H9 (cell line): ENCODE results near the gene ECE2. TPM values are rescaled to one million over a fixed set of nuclear protein-coding genes. Genes with fewer than 3 reads are reported as not detected.

Experiments
- DNase-seq: peaks from one replicate; pipeline ENCODE4 v3.0.0-alpha.2; 2017
- H2AFZ ChIP-seq: one replicate; pipeline ENCODE4 v1.6.1; 2013; ENCODE audit warnings: mild to moderate bottlenecking, low read length, control low read depth, moderate library complexity
- H2AK5ac ChIP-seq: 2 replicates; pipeline ENCODE4 v1.6.1; 2013; ENCODE audit warnings: low read length, control low read depth, mixed read lengths; ENCODE audit not compliant: insufficient read length
- H2BK120ac ChIP-seq: one replicate; pipeline ENCODE4 v1.6.1; 2013; ENCODE audit warnings: low read depth, mild to moderate bottlenecking, low read length, control low read depth, inconsistent platforms; ENCODE audit not compliant: poor library complexity, severe bottlenecking
- H2BK12ac ChIP-seq: 2 replicates; pipeline ENCODE4 v1.6.1; 2013; ENCODE audit warnings: low read length, control low read depth, mixed read lengths, low read depth; ENCODE audit not compliant: insufficient read length
- H2BK15ac ChIP-seq: 2 replicates; pipeline ENCODE4 v1.6.1; 2013; ENCODE audit warnings: low read depth, low read length, control low read depth
- H2BK20ac ChIP-seq: one replicate; pipeline ENCODE4 v1.6.1; 2013; ENCODE audit warnings: low read depth, mild to moderate bottlenecking, low read length, control low read depth, inconsistent platforms; ENCODE audit not compliant: poor library complexity, severe bottlenecking
- H2BK5ac ChIP-seq: 2 replicates; pipeline ENCODE4 v1.6.1; 2013; ENCODE audit warnings: low read length, control low read depth, mixed read lengths; ENCODE audit not compliant: insufficient read length
- H3K14ac ChIP-seq: 2 replicates; pipeline ENCODE4 v1.6.1; 2013; ENCODE audit warnings: low read length, control low read depth; ENCODE audit not compliant: insufficient read depth
- H3K18ac ChIP-seq: 2 replicates; pipeline ENCODE4 v1.6.1; 2013; ENCODE audit warnings: low read depth, mild to moderate bottlenecking, mixed read lengths, low read length, control low read depth; ENCODE audit not compliant: insufficient read length
- H3K23ac ChIP-seq: 2 replicates; pipeline ENCODE4 v1.6.1; 2013; ENCODE audit warnings: low read length, control low read depth, mixed read lengths, low read depth; ENCODE audit not compliant: insufficient read length
- H3K23me2 ChIP-seq: 2 replicates; pipeline ENCODE4 v1.6.1; 2013; ENCODE audit warnings: low read depth, mild to moderate bottlenecking, mixed read lengths, low read length, control low read depth; ENCODE audit not compliant: insufficient read length, poor library complexity, severe bottlenecking
- H3K27ac ChIP-seq: 2 replicates; pipeline ENCODE4 v1.5.1; 2013; ENCODE audit warnings: low read length, control low read depth, mixed read lengths, low read depth; ENCODE audit not compliant: insufficient read length
- H3K27me3 ChIP-seq: 2 replicates; pipeline ENCODE4 v1.6.1; 2013; ENCODE audit warnings: low read length, control low read depth, inconsistent platforms; ENCODE audit not compliant: insufficient read depth
- H3K4ac ChIP-seq: 2 replicates; pipeline ENCODE4 v1.6.1; 2013; ENCODE audit warnings: low read depth, mild to moderate bottlenecking, control low read depth, inconsistent platforms, low read length, moderate library complexity
- H3K4me1 ChIP-seq: 2 replicates; pipeline ENCODE4 v1.6.1; 2013; ENCODE audit warnings: low read length, control low read depth, inconsistent platforms; ENCODE audit not compliant: insufficient read depth
- H3K4me2 ChIP-seq: 2 replicates; pipeline ENCODE4 v1.6.1; 2013; ENCODE audit warnings: low read length, control low read depth, mixed read lengths; ENCODE audit not compliant: insufficient read length, insufficient read depth
- H3K56ac ChIP-seq: 2 replicates; pipeline ENCODE4 v1.6.1; 2013; ENCODE audit warnings: low read depth, mild to moderate bottlenecking, mixed read lengths, low read length, control low read depth; ENCODE audit not compliant: insufficient read length
- H3K79me1 ChIP-seq: 2 replicates; pipeline ENCODE4 v1.6.1; 2013; ENCODE audit warnings: low read depth, mild to moderate bottlenecking, moderate library complexity, low read length, control low read depth, inconsistent platforms; ENCODE audit not compliant: insufficient read depth, poor library complexity, severe bottlenecking
- H3K79me2 ChIP-seq: 2 replicates; pipeline ENCODE4 v1.6.1; 2013; ENCODE audit warnings: low read length, control low read depth, inconsistent platforms; ENCODE audit not compliant: insufficient read depth
- H3K9ac ChIP-seq: 2 replicates; pipeline ENCODE4 v1.6.1; 2013; ENCODE audit warnings: low read length, control low read depth, mixed read lengths; ENCODE audit not compliant: insufficient read length; ENCODE audit errors: extremely low read depth
- H3K9me3 ChIP-seq: one replicate; pipeline ENCODE4 v1.6.1; 2013; ENCODE audit warnings: low read depth, low read length, inconsistent platforms; ENCODE audit not compliant: control insufficient read depth
- H3T11ph ChIP-seq: one replicate; pipeline ENCODE4 v1.6.1; 2013; ENCODE audit warnings: mild to moderate bottlenecking, low read length, control low read depth, inconsistent platforms
- H4K20me1 ChIP-seq: one replicate; pipeline ENCODE4 v1.6.1; 2013; ENCODE audit not compliant: control insufficient read depth, insufficient read length, insufficient read depth
- H4K5ac ChIP-seq: 2 replicates; pipeline ENCODE4 v1.6.1; 2013; ENCODE audit warnings: low read depth, mild to moderate bottlenecking, mixed read lengths, low read length, control low read depth; ENCODE audit not compliant: insufficient read length
- H4K8ac ChIP-seq: replicated peaks from 2 replicates; pipeline ENCODE4 v1.6.1; 2013; ENCODE audit warnings: low read length, control low read depth, mixed read lengths, low read depth; ENCODE audit not compliant: insufficient read length
- H4K91ac ChIP-seq: 2 replicates; pipeline ENCODE4 v1.6.1; 2013; ENCODE audit warnings: low read depth, mild to moderate bottlenecking, moderate library complexity, mixed read lengths, low read length, control low read depth; ENCODE audit not compliant: insufficient read length
- H3K27ac Mint-ChIP-seq, 3 experiments: 2 replicates in 2 of 3; 3 replicates in 1 of 3; pipeline ENCODE4 v1.8.0; 2020 to 2021; ENCODE audit warnings: mixed read lengths in 3 of 3, mild to moderate bottlenecking in 1 of 3, moderate library complexity in 1 of 3
- H3K27me3 Mint-ChIP-seq: 2 replicates; pipeline ENCODE4 v1.8.0; 2021; ENCODE audit warnings: low read depth, mild to moderate bottlenecking, moderate library complexity, mixed read lengths
- H3K36me3 Mint-ChIP-seq, 3 experiments: 2 replicates in 2 of 3; 3 replicates in 1 of 3; pipeline ENCODE4 v1.8.0; 2020 to 2021; ENCODE audit warnings: low read depth in 3 of 3, mixed read lengths in 3 of 3; ENCODE audit not compliant: insufficient read depth in 1 of 3
- H3K4me1 Mint-ChIP-seq, 2 experiments: 2 replicates each; pipeline ENCODE4 v1.8.0; 2020; ENCODE audit warnings: mixed read lengths in 2 of 2
- H3K4me3 Mint-ChIP-seq, 2 experiments: 2 replicates in 1 of 2; 3 replicates in 1 of 2; pipeline ENCODE4 v1.8.0; 2020 to 2021; ENCODE audit warnings: mild to moderate bottlenecking in 2 of 2, mixed read lengths in 2 of 2, moderate library complexity in 1 of 2
- H3K9me3 Mint-ChIP-seq, 2 experiments: 2 replicates in 1 of 2; 3 replicates in 1 of 2; pipeline ENCODE4 v1.8.0; 2020; ENCODE audit warnings: mild to moderate bottlenecking in 2 of 2, mixed read lengths in 2 of 2, moderate library complexity in 1 of 2
- CTCF ChIP-seq: fragments of 200-600 bp; sonication (generic); conservative IDR thresholded peaks from 3 replicates; pipeline ENCODE4 v1.8.0; 2021; ENCODE audit warnings: antibody characterized with exemption, mild to moderate bottlenecking
- WGBS: extraction: QIAGEN DNeasy Blood & Tissue Kit; methylation state at CpG from one replicate; pipeline ENCODE4 v1.1.7; 2013; ENCODE audit warnings: missing lambda C conversion rate, low lambda C conversion rate, mixed read lengths; ENCODE audit not compliant: insufficient read length; ENCODE audit errors: extremely low coverage; 5-methylcytosine and 5-hydroxymethylcytosine counted together
- total RNA-seq: library from RNA; stranded (reverse); gene quantifications from 2 replicates; pipeline ENCODE4 v1.2.1, GENCODE V29; 2021

Gene ECE2
- total RNA-seq, 1 experiment from 2014 or later: not detected

- Histone ChIP-seq H3K23ac (no peak overlapping the region), H3K27me3 (no peaks in the 10 kb centered on the region), H3K56ac (no peak overlapping the region), H2BK120ac (no peak overlapping the region), H3K9me3 (no peaks in the 10 kb centered on the region), H2BK5ac (no peak overlapping the region), H3K4me1 (no peaks in the 10 kb centered on the region), H3K4ac (no peak overlapping the region), H3K9ac (no peak overlapping the region), H3K18ac (no peak overlapping the region), H4K8ac (no peak overlapping the region), H4K5ac (no peak overlapping the region), H3K79me2 (no peaks in the 10 kb centered on the region), H2AK5ac (no peak overlapping the region), H2BK15ac (no peak overlapping the region), H3K27ac (no peak overlapping the region), H3K79me1 (no peaks in the 10 kb centered on the region), H3K4me2 (no peak overlapping the region), H2AFZ (no peak overlapping the region), H4K91ac (no peak overlapping the region), H3T11ph (no peak overlapping the region), H2BK12ac (no peak overlapping the region), H3K23me2 (no peaks in the 10 kb centered on the region), H2BK20ac (no peak overlapping the region), H3K14ac (no peak overlapping the region; the same call in 1 of the 2 replicates), H4K20me1 (no peaks in the 10 kb centered on the region)
- H3K4me1 Mint-ChIP-seq: peaks cover 0 to 5% of the 10 kb centered on the region in 2 experiments; a peak in 1 of 4 replicates
- no peak for DNase-seq
- no CpG with 5 or more reads among the region's 4 CpGs for whole genome bisulfite sequencing
- H3K27me3 Mint-ChIP-seq: peaks cover 19% of the 10 kb centered on the region
- TF ChIP-seq CTCF: no peak
- no peak overlapping the region for H3K4me3 Mint-ChIP-seq
- no peaks in the 10 kb centered on the region; a peak in 1 of 7 replicates for H3K36me3 Mint-ChIP-seq
- no peaks in the 10 kb centered on the region for H3K9me3 Mint-ChIP-seq
- H3K27ac Mint-ChIP-seq: no peak overlapping the region
Measured at GRCh38 chr3:184282941-184283340, 7.1 kb downstream of the ECE2 start.
